Midbrain (tissue), 1 donor: ENCODE results near the gene MECP2.
"Not testable (repeated sequence)": the region's sequence is repeated elsewhere in the genome, so short reads cannot be mapped to it uniquely, and the experiment has no call there.

Source experiments
- DNase-seq: peaks from one replicate; lab custom pipeline; 2025; lab: John Stamatoyannopoulos, UW

Gene MECP2

GRCh38 chrX:154097589-154098541 is at the start of gene MECP2:
TSS of gene MECP2 (minus strand) at chrX:154097717.
- DNase-seq, result peak; percentile 93

DNA sequence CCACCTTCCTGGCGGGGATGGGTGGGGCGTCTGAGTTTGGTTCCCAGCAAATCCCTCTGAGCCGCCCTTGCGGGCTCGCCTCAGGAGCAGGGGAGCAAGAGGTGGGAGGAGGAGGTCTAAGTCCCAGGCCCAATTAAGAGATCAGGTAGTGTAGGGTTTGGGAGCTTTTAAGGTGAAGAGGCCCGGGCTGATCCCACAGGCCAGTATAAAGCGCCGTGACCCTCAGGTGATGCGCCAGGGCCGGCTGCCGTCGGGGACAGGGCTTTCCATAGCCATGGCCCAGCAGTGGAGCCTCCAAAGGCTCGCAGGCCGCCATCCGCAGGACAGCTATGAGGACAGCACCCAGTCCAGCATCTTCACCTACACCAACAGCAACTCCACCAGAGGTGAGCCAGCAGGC is 46.5 kb upstream of the MECP2 start, which contains the start of gene OPN1LW:
Gene OPN1LW (plus strand): TSS at position 234 of the 400 bp plus-strand sequence. CDS start 41 bp downstream, at position 275.
- not testable (repeated sequence) for DNase-seq

DNA sequence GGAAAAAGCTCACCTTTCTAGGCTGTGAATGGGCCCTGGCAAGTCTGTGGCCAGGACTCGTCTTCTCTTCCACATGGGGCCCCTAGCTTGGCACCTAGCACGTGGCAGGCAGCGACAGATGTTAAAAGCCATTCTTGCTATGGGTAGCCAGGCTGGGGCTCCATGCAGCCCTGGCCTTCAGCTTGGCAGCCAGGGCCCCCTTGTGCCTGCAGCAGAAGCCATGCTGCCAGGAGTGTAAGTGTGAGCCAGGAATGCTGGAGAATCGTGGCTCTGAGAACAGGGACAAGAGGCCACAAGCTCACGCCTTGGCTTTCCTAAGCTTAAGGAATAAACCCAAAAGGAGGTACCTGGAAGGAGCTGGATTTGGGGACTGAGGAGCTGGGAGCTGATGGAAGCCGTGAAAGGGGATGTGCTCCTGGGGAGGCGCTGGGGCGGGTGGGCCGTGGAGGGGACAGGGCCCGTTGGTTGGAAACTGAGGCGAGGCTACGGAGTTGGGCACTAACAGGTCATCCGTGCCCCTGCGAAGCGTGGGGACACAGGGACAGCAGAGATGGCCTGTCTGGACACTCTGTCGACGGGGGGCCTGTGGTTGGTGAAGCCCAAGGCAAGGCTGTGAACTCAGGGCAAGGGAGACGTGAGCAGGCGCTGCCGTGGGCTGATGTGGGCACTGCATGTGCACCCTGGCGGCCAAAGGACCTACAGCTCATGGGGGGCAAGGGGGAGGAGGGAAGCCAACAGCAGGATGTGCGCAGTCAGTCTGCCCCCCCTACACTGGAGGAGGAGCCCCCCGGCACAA is 45.6 kb upstream of the MECP2 start:
- DNase-seq, result no peak

DNA sequence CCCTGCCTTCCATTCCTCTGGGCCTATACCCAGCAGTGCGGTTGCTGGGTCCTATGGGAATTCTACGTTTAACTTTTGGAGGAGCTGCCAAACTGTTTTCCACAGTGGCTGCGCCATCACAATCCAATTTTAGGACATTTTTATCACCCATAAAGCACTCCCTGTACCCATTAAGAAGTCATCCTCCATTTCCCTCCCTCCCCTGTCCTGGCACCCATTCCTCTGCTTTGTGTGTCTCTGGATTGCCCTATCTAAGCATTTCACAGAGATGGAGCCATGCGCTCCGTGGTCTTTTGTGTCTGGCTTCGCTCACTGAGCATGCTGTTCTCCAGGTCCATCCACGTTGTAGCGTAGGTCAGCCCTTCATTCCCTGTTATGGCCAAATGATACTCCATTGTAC is 44.9 kb upstream of the MECP2 start:
- no peak for DNase-seq

GRCh38 chrX:154140742-154141141 is 43.2 kb upstream of the MECP2 start:
- DNase-seq, result no peak

GRCh38 chrX:154140206-154140605 is 42.7 kb upstream of the MECP2 start:
- no peak for DNase-seq

DNA sequence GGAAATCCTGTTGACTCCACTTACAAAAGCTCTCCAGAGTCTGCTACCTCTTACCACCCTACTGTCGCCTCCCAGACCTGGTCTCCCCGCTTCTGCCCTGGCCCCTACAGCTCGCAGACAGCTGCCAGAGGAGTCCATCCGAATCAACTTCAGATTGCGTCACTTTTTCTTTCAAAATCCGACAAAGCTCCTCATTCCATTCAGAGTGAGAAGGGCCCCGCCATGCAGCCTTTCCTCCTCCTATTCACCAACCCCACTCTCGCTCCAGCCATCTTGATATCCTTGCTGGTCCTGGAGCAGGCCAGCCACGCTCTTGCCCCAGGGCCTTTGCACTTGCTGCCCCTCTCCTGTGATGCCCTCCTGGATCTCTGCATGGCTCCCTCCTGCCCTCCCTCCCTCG is 41.3 kb upstream of the MECP2 start:
- DNase-seq, result no peak

- DNase-seq, result peak; percentile 8
These were observed 39.2 kb upstream of the MECP2 start for GRCh38 chrX:154136627-154137161.

DNA sequence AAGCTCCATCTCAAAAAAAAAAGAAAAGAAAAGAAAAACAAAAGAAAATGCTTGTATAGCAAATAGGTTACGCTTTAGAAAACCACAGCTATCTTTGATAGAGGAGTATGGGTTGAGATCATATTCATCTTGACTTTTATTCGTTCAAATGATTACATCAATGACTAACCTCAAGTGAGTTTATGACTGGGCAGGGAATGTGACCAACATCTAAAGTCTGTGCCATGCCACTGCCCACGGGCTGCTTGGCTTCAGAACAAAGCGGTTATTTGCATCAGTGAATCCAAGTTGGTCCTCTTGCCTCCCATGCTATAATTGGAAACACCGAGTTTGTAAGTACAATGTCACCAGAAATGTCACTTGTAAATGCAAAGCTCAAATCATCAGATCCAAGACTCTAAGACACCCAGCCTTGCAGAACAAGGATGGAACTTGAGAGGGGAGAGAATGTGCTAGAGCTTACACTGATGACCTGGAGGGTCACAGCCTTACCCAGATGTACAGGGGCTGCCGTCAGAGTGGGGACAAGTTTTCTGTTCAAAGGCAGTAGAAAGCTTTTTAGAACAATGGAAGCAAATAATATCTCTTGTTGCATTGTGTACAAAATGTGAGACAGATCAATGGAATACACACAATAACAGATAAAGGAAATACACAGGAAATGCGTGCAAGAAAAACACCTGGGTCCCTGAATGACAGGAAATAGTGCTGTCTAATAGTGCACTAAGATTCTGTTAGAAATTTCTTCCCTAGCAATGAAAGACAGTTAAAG is 38.1 kb upstream of the MECP2 start:
- no peak for DNase-seq

DNA sequence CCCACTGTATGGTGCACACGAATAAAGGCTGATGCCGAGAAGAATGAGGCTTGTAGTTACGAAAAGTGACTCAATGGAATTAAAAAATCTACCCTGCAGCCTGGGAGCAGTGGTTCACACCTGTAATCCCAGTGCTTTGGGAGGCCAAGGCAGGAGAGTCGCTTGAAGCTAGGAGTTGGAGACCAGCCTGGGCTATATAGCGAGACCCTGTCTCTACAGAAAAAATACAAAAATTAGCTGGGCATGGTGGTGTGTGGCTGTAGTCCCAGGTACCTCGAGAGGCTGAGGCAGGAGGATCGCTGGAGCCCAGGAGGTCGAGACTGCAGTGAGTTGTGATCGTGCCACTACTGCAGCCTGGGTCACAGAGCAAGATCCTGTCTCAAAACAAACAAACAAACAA is 34.8 kb upstream of the MECP2 start:
- DNase-seq, result no peak

GRCh38 chrX:154131955-154132354 is 34.4 kb upstream of the MECP2 start:
- DNase-seq, result no peak

DNA sequence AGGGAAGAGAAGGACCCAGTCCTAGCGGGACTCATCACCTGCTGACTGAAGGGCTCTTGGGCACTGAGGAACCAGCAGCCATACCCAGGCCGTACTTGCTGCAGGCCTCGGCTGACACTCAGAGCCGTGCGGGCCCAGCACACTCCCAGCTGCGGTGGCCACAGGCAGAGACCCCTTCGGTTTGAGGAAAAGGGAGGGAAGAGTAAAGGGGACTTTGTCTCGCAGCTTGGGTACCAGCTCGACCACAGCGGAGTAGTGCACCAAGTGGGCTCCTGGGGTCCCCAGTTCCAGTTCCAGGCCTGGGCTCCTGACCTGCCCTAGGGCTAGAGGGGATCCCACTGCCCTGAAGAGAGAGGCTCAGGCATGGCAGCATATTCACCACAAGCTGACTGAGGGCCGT is 28.6 kb upstream of the MECP2 start:
- no peak for DNase-seq

DNA sequence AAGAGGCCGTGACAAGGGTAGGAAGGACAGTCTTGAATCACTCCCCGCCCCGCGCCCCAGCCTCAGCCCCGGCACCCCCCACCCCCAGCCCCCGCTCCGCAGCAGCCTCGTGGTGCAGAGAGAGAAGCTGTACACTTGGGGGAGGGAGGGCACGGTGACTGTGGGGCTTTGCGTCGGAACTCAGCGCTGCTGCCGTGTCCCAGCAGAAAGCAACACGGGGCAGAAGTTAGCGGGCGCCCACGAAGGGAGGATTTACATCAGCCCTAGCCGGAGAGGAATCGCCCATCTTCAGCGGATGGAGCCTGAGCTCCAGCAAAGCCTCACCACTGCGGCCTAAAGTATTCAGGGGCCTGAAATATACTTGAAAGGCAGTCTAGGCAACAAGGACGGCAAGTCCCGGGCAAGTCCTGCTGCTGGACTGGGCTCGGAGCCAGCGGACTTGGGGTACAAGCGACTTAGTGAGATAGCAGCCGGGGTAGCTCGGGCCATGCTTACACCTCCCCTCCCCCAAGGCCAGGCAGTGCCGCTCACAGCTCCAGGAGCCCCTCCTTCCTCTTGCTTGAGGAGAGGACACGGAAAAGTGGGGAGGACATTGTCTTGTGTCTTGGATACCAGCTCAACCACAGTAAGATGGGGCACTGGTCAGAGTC is 28.0 kb upstream of the MECP2 start:
- DNase-seq, result no peak

GRCh38 chrX:154123241-154124219 is 26.0 kb upstream of the MECP2 start:
- no peak for DNase-seq

DNA sequence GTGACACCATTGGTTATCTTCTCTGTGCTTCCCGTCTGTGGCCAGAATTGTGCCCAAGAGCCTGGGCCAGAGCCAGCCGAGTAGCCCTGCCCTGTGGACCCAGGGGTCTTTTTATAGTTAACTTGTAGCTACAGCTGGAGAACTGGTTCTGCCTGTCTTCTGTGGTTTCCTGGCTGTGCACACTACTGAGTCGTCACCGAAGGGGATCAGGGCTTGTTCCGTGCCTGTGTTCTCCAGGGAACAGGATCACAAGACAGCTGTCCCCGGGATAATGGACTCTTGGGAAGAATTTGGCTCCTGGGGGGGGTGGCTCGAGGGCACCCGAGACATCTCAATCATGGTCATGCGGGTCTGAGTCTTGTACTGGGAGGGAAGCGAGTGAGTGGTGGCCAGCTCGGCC is 24.4 kb upstream of the MECP2 start:
- no peak for DNase-seq

DNA sequence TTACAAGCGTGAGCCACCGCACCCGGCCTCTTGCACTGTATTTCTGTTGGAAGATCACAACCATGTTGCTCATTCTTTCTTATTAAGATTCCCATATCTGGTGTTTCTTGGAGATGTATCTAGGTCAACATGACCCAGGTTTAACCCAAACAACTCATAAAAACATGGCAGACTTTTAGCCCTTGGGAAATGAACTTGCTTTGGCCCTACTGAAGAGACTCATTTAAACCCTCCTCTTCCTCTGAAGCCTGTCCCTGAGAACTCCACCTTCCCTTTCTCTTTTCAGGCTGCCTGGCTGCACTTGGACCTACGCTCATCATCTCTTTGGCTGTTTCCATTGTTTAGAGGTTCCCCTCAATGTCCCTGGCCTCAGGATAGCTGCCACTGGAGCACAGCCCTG is 23.7 kb upstream of the MECP2 start:
- no peak for DNase-seq

DNA sequence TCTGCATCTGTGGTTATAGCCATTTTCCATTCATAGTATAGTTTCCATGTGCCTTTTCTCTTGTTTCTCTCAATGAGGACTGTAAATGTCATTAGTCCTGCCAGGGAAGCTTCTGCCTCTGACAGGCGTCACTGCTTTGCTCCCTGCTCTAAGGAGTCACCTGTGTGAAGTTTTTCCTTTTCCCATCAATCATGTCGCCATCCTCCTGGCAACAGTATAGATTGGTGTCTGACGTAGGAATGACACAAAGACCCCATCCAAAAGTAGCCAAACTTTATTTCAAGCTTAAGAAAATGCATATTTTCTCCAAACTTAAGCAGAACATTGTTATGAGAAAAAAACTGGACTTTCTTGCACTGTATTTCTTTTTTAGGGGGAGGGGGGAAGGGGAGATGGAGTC is 23.1 kb upstream of the MECP2 start:
- no peak for DNase-seq

DNA sequence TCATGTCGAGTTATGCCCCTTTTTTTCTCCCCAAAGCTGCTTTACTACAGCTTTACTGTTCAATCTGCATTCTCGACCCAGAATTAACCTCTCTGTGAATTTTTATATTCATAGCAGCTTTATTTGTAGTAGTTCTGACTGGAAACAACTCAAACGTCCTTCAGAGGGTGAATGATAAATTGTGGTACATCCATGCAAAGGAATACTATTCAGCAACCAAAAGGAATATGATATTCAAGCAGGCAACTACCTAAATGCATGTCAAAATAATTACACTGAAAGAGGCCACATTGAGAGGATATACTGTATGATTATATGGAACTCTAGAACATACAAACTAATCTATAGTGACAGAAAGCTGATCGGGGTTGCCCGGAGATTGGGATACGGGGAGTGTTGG is 20.0 kb upstream of the MECP2 start:
- DNase-seq, result no peak

DNA sequence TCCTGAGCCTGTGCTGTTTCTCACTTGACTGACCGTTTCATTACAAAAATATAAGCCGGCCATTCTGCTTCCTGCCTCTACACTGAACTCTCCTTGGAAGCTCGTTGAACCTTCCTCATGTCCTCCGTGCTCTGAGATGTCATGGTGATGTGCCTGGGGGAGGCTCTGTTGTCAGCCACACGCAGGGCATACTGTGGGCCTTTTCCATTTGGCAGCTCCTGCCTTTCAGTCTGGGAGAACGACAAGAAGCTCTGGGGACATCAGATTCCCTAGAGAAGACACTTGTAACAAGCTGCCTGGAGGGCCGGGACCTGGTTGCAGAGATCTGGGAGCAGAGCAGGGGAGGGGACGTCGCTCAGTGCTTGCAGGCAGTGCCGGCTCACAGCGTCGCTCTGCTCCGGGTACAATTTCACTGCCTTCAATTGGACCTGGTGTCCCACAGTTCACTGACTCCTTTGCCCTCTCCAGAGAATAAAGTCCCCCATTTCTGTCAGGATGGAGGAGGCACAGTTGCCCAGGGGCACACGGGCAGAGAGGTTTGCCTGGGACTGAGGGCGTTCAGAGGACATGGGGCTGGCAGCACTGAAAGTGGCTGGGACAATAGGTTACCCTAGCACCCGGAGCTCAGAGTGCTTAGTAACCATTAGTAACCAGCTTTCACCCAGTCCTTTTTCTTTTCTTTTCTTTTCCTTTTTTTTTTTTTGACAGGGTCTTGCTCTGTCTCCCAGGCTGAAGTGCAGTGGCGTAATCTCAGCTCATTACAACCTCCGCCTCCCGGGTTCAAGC is 19.1 kb upstream of the MECP2 start:
- DNase-seq, result no peak
